GM23338 (cell line): Measurements from ENCODE around the gene JOSD1. TPM values are rescaled to one million over a fixed set of nuclear protein-coding genes. Genes with fewer than 3 reads are reported as not detected.

Experiments
- ATAC-seq: fragments of 200-7000 bp; cut with Tn5 transposase; 3 replicates; pipeline ENCODE4 v1.9.1; 2020
- DNase-seq: peaks from one replicate; pipeline ENCODE4 v3.0.0-alpha.2; 2015; ENCODE audit warnings: low spot score
- H2AFZ ChIP-seq: fragments of 200-600 bp; sonication (generic); 2 replicates; pipeline ENCODE4 v1.8.0; 2016; ENCODE audit warnings: antibody characterized with exemption, mild to moderate bottlenecking, moderate library complexity
- H3F3A ChIP-seq: fragments of 200-600 bp; sonication (generic); replicated peaks from 2 replicates; pipeline ENCODE4 v1.8.0; 2017; ENCODE audit warnings: antibody characterized with exemption, mixed run types, low read depth
- H3K27ac ChIP-seq: fragments of 200-600 bp; sonication (generic); 2 replicates; pipeline ENCODE4 v1.6.1; 2016; ENCODE audit warnings: low read depth
- H3K27me3 ChIP-seq: fragments of 200-600 bp; sonication (generic); 2 replicates; pipeline ENCODE4 v1.8.0; 2016; ENCODE audit warnings: mild to moderate bottlenecking, mixed run types, moderate library complexity; ENCODE audit not compliant: insufficient read depth
- H3K36me3 ChIP-seq: fragments of 200-600 bp; sonication (generic); 2 replicates; pipeline ENCODE4 v1.8.0; 2016; ENCODE audit warnings: mild to moderate bottlenecking; ENCODE audit not compliant: insufficient read depth
- H3K4me1 ChIP-seq: fragments of 200-600 bp; sonication (generic); 2 replicates; pipeline ENCODE4 v1.8.0; 2016; ENCODE audit warnings: mild to moderate bottlenecking, moderate library complexity; ENCODE audit not compliant: insufficient read depth
- H3K4me2 ChIP-seq: fragments of 200-600 bp; sonication (generic); 2 replicates; pipeline ENCODE4 v1.7.1; 2017; ENCODE audit warnings: mixed run types
- H3K4me3 ChIP-seq: fragments of 200-600 bp; sonication (generic); 2 replicates; pipeline ENCODE4 v1.6.1; 2016; ENCODE audit warnings: mixed run types
- H3K79me2 ChIP-seq: fragments of 200-600 bp; sonication (generic); replicated peaks from 2 replicates; pipeline ENCODE4 v1.8.0; 2017; ENCODE audit warnings: mild to moderate bottlenecking; ENCODE audit not compliant: insufficient read depth
- H3K9me2 ChIP-seq: fragments of 200-600 bp; sonication (generic); 2 replicates; pipeline ENCODE4 v1.8.0; 2017; ENCODE audit not compliant: insufficient read depth
- H4K20me1 ChIP-seq: fragments of 200-600 bp; sonication (generic); replicated peaks from 2 replicates; pipeline ENCODE4 v1.8.0; 2017; ENCODE audit warnings: mild to moderate bottlenecking; ENCODE audit not compliant: insufficient read depth
- H3K27ac Mint-ChIP-seq: 2 replicates; pipeline ENCODE4 v1.8.0; 2020; ENCODE audit warnings: inconsistent platforms, mild to moderate bottlenecking, moderate library complexity, mixed read lengths
- H3K27me3 Mint-ChIP-seq: 3 replicates; pipeline ENCODE4 v1.8.0; 2022; ENCODE audit warnings: low read depth, mild to moderate bottlenecking, moderate library complexity, mixed read lengths, inconsistent platforms; ENCODE audit not compliant: insufficient read depth, poor library complexity
- H3K36me3 Mint-ChIP-seq: 3 replicates; pipeline ENCODE4 v1.8.0; 2021; ENCODE audit warnings: low read depth, mild to moderate bottlenecking, inconsistent platforms, moderate library complexity, mixed read lengths
- H3K4me1 Mint-ChIP-seq: 3 replicates; pipeline ENCODE4 v1.8.0; 2020; ENCODE audit warnings: mild to moderate bottlenecking, inconsistent platforms, mixed read lengths
- H3K4me3 Mint-ChIP-seq: 3 replicates; pipeline ENCODE4 v1.8.0; 2021; ENCODE audit warnings: moderate library complexity, mild to moderate bottlenecking, inconsistent platforms, mixed read lengths
- H3K9me3 Mint-ChIP-seq: 3 replicates; pipeline ENCODE4 v1.8.0; 2020; ENCODE audit warnings: moderate library complexity, mild to moderate bottlenecking, inconsistent platforms, mixed read lengths
- EZH2phosphoT487 ChIP-seq: fragments of 200-600 bp; sonication (generic); IDR thresholded peaks from one replicate; pipeline ENCODE4 v1.8.1; 2018; ENCODE audit warnings: antibody characterized with exemption; ENCODE audit not compliant: unreplicated experiment
- JUNB ChIP-seq: IDR thresholded peaks from one replicate; pipeline ENCODE4 v1.6.1; 2016; ENCODE audit warnings: antibody characterized with exemption; ENCODE audit not compliant: unreplicated experiment
- REST ChIP-seq: IDR thresholded peaks from one replicate; pipeline ENCODE4 v1.6.1; 2018; ENCODE audit warnings: antibody characterized with exemption; ENCODE audit not compliant: unreplicated experiment
- ZNF331 ChIP-seq: fragments of 250-450 bp; sonication (Bioruptor Pico); IDR thresholded peaks from 2 replicates; pipeline ENCODE4 v1.5.0; 2020; ENCODE audit warnings: low read depth, mild to moderate bottlenecking, moderate library complexity
- ZNF462 ChIP-seq: fragments of 250-450 bp; sonication (Bioruptor Pico); IDR thresholded peaks from 2 replicates; pipeline ENCODE4 v1.5.0; 2020; ENCODE audit warnings: mild to moderate bottlenecking, moderate library complexity
- polyA plus RNA-seq: library from polyadenylated mRNA; unstranded; fragments of >200 nt; fragmentation: Nextera tagmentation; extraction: Ambion mirVana; gene quantifications from 2 replicates; pipeline ENCODE4 v1.2.1, GENCODE V29; 2016
- total RNA-seq: library from RNA; depleted of rRNA; stranded (reverse); fragments of >200 nt; shearing (Covaris generic); gene quantifications from 2 replicates; pipeline ENCODE4 v1.2.3, GENCODE V29; 2014

The JOSD1 gene
- total and polyA plus RNA-seq, 2 experiments from 2014 or later = 4.6 to 19.7 TPM

- no peak for TF ChIP-seq REST
- no peak for TF ChIP-seq EZH2phosphoT487
- TF ChIP-seq ZNF462 = no peak
These were observed 35.5 kb upstream of the JOSD1 start (continued) for GRCh38 chr22:38736257-38736570.

- H3K79me2 ChIP-seq = no peaks in the 10 kb centered on the region
- no peaks in the 10 kb centered on the region; the same call in 2 of the 3 replicates for H3K9me3 Mint-ChIP-seq
- peaks cover 26% of the 10 kb centered on the region for H3K27me3 Mint-ChIP-seq
- no peaks in the 10 kb centered on the region for H3K27me3 ChIP-seq
- H3K4me3 Mint-ChIP-seq = no peak overlapping the region
- no peak overlapping the region for H3K4me3 ChIP-seq
- no peak overlapping the region for H3K4me2 ChIP-seq
- H3F3A ChIP-seq = 0 out of 2 replicates have a peak, but pooled peaks cover 4% of the 10 kb centered on the region
- no peaks in the 10 kb centered on the region for H3K4me1 ChIP-seq
- H3K4me1 Mint-ChIP-seq = peaks cover 6% of the 10 kb centered on the region
- H3K36me3 Mint-ChIP-seq = peaks cover 37% of the 10 kb centered on the region
- H3K27ac ChIP-seq = no peak overlapping the region
- H4K20me1 ChIP-seq = peaks cover 11% of the 10 kb centered on the region
- no peaks in the 10 kb centered on the region for H3K9me2 ChIP-seq
- DNase-seq (no peak), ATAC-seq (no peak)
- no peak overlapping the region; the same call in 1 of the 2 replicates for H3K27ac Mint-ChIP-seq
- H3K36me3 ChIP-seq = no peaks in the 10 kb centered on the region
- H2AFZ ChIP-seq = no peak overlapping the region
- TF ChIP-seq ZNF331 (no peak), ZNF462 (no peak), JUNB (no peak)
These were observed 34.9 kb upstream of the JOSD1 start for GRCh38 chr22:38735465-38736256.
